Astrocyte (in vitro differentiated cells and primary cell): ENCODE data around the gene IQCE. TPM values are rescaled to one million over a fixed set of nuclear protein-coding genes. Genes with fewer than 3 reads are reported as not detected.

Experiments used
- DNase-seq: peaks from one replicate; pipeline ENCODE4 v3.0.0-alpha.2; 2010; ENCODE audit warnings: low read depth
- FAIRE-seq: peaks from 2 replicates; lab custom pipeline; 2011; peaks lifted over from hg19 to GRCh38; lab: Jason Lieb, UNC
- H2AFZ ChIP-seq: 2 replicates; pipeline ENCODE4 v1.6.0; 2012; ENCODE audit warnings: low read depth, low read length, inconsistent platforms
- H3K27ac ChIP-seq: 2 replicates; pipeline ENCODE4 v1.5.1; 2011; ENCODE audit warnings: low read depth, low read length, inconsistent platforms
- H3K27me3 ChIP-seq: 2 replicates; pipeline ENCODE4 v1.6.0; 2011; ENCODE audit warnings: low read length, inconsistent platforms; ENCODE audit not compliant: insufficient read depth
- H3K36me3 ChIP-seq: 2 replicates; pipeline ENCODE4 v1.5.1; 2011; ENCODE audit warnings: low read length, inconsistent platforms; ENCODE audit not compliant: insufficient read depth
- H3K4me1 ChIP-seq: 2 replicates; pipeline ENCODE4 v1.5.1; 2011; ENCODE audit warnings: low read length, inconsistent platforms; ENCODE audit not compliant: insufficient read depth
- H3K4me2 ChIP-seq: 2 replicates; pipeline ENCODE4 v1.6.0; 2012; ENCODE audit warnings: low read length, inconsistent platforms
- H3K4me3 ChIP-seq: 2 replicates; pipeline ENCODE4 v1.5.1; 2011; ENCODE audit warnings: low read depth, mild to moderate bottlenecking, low read length, inconsistent platforms; ENCODE audit not compliant: insufficient read depth
- H3K79me2 ChIP-seq: 2 replicates; pipeline ENCODE4 v1.6.0; 2012; ENCODE audit warnings: mild to moderate bottlenecking, low read length, inconsistent platforms; ENCODE audit not compliant: insufficient read depth
- H3K9ac ChIP-seq: 2 replicates; pipeline ENCODE4 v1.6.0; 2012; ENCODE audit warnings: mild to moderate bottlenecking, low read length, inconsistent platforms
- H3K9me3 ChIP-seq: 2 replicates; pipeline ENCODE4 v1.5.1; 2012; ENCODE audit warnings: low read depth, mild to moderate bottlenecking, low read length, inconsistent platforms; ENCODE audit not compliant: insufficient read depth
- H4K20me1 ChIP-seq: 2 replicates; pipeline ENCODE4 v1.6.0; 2012; ENCODE audit warnings: low read length, inconsistent platforms; ENCODE audit not compliant: insufficient read depth
- H3K27ac Mint-ChIP-seq: one replicate; pipeline ENCODE4 v1.8.0; 2021; ENCODE audit warnings: mild to moderate bottlenecking, mixed read lengths; ENCODE audit not compliant: unreplicated experiment
- H3K27me3 Mint-ChIP-seq: one replicate; pipeline ENCODE4 v1.8.0; 2021; ENCODE audit warnings: low read depth, mixed read lengths; ENCODE audit not compliant: unreplicated experiment
- H3K36me3 Mint-ChIP-seq: one replicate; pipeline ENCODE4 v1.8.0; 2021; ENCODE audit warnings: low read depth, mixed read lengths; ENCODE audit not compliant: unreplicated experiment
- H3K4me1 Mint-ChIP-seq: one replicate; pipeline ENCODE4 v1.8.0; 2021; ENCODE audit warnings: low read depth, mixed read lengths; ENCODE audit not compliant: unreplicated experiment
- H3K4me3 Mint-ChIP-seq: one replicate; pipeline ENCODE4 v1.8.0; 2021; ENCODE audit warnings: mild to moderate bottlenecking, moderate library complexity, mixed read lengths; ENCODE audit not compliant: unreplicated experiment
- H3K9me3 Mint-ChIP-seq: one replicate; pipeline ENCODE4 v1.8.0; 2021; ENCODE audit warnings: mild to moderate bottlenecking, mixed read lengths; ENCODE audit not compliant: unreplicated experiment
- EZH2 ChIP-seq: IDR thresholded peaks from 2 replicates; pipeline ENCODE4 v1.6.1; 2012; ENCODE audit warnings: mild to moderate bottlenecking, low read length, inconsistent platforms; ENCODE audit not compliant: insufficient read depth
- total RNA-seq: library from RNA; stranded (reverse); gene quantifications from 2 replicates; pipeline ENCODE4 v1.2.1, GENCODE V29; 2021
- TF ChIP-seq, protein P1 (sequence below): IDR thresholded peaks from 2 replicates; pipeline ENCODE4 v1.5.1; 2011; ENCODE audit warnings: low read depth, mild to moderate bottlenecking, inconsistent platforms, low read length, moderate library complexity; ENCODE audit not compliant: insufficient read depth

Gene IQCE
- total RNA-seq, 1 donor from 2014 or later, result 13.1 TPM

DNA sequence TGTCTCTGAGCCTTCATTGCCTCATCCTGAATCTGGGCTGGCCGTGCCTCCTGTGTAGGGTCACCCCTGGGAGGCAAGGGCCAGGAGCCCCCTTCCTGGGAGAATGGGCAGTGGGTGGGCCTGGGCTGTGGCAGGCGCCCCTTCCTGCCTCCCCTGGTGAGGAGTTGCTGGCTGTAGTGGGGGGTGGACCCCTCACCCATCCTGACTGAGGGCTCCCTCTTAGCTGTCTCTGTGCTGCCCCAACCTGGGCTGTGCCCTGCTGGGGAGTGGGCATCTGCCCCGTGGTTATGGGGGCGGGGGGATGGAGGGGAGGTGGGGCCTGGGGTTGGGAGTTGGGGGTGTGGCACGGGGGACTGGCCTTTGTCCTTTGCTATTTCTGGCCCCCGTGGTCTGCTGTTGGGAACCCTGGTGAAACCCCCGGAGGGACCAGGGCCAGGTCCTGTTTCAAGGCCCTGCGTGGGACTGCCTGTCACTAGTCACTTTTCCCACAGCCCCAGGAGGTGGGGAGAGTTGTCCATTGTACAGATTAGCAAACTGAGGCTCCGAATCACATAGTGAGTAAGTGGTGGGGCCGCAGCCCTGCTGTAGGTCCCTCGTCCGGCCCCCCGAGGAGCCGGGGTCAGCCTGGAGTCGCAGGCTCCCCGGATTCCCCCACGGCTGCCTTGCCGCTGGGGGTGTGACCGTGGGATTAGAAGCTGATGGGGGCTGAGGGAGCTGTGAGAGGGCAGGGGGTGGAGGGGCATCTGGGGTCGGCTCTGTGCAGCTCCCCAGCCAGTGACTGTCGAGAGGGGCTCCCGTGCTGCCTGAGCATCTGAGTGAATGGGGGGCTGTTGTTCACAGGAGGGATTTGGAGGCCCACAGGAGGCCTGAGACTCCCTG lies 75.7 kb downstream of the IQCE start:
- Mint-ChIP-seq H3K27ac (peak overlapping the region; percentile 80), H3K36me3 (peaks cover 4% of the 10 kb centered on the region), H3K9me3 (no peaks in the 10 kb centered on the region), H3K27me3 (no peaks in the 10 kb centered on the region), H3K4me3 (peak overlapping the region; percentile 94), H3K4me1 (peaks cover 11% of the 10 kb centered on the region)
- DNase-seq, result no peak
- H3K79me2 ChIP-seq, result peaks cover 71% of the 10 kb centered on the region
- peaks cover 68% of the 10 kb centered on the region for H4K20me1 ChIP-seq
- TF ChIP-seq EZH2, result no peak
- TF ChIP-seq, protein P1, sequence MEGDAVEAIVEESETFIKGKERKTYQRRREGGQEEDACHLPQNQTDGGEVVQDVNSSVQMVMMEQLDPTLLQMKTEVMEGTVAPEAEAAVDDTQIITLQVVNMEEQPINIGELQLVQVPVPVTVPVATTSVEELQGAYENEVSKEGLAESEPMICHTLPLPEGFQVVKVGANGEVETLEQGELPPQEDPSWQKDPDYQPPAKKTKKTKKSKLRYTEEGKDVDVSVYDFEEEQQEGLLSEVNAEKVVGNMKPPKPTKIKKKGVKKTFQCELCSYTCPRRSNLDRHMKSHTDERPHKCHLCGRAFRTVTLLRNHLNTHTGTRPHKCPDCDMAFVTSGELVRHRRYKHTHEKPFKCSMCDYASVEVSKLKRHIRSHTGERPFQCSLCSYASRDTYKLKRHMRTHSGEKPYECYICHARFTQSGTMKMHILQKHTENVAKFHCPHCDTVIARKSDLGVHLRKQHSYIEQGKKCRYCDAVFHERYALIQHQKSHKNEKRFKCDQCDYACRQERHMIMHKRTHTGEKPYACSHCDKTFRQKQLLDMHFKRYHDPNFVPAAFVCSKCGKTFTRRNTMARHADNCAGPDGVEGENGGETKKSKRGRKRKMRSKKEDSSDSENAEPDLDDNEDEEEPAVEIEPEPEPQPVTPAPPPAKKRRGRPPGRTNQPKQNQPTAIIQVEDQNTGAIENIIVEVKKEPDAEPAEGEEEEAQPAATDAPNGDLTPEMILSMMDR, result no peak
- peak overlapping the region; percentile 88 for H3K4me2 ChIP-seq
- no peaks in the 10 kb centered on the region for H3K36me3 ChIP-seq
- H2AFZ ChIP-seq, result no peak overlapping the region
- peaks cover 3% of the 10 kb centered on the region for H3K9me3 ChIP-seq
- peak overlapping the region; percentile 90 for H3K9ac ChIP-seq
- H3K4me3 ChIP-seq, result peak overlapping the region; percentile 74
- peak overlapping the region; percentile 93 for H3K27ac ChIP-seq
- no peak for FAIRE-seq
- peaks cover 57% of the 10 kb centered on the region for H3K4me1 ChIP-seq
- H3K27me3 ChIP-seq, result no peaks in the 10 kb centered on the region

DNA sequence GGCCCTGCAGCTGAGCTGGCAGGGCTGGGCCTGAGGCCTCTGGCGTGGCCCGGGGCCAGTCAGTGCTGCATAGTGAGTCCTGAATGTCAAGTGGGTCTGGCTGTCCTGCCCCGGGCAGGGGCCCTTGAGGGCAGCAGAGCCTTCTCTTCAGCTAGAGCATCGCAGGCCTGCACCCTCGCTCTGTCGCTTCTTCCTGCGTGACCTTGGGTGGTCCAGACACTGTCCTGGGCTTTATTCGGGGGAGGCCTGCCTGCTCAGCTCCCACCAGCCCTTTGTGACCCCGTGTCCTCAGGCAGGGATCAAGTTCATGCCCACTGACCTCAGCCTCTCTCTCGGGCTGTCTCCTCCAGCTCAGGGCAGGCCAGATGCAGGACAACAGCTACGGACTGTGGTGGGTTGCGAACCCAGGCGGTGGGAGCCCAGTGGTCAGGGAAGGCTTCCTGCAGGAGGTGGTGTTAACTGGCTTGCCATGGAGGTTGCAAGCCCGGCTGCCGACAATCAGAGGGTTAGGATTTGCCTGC lies 76.4 kb downstream of the IQCE start:
- H3K9me3 Mint-ChIP-seq, result no peaks in the 10 kb centered on the region
- Histone ChIP-seq H3K79me2 (peaks cover 78% of the 10 kb centered on the region), H3K4me3 (no peak overlapping the region), H3K27me3 (no peaks in the 10 kb centered on the region), H3K4me1 (peaks cover 63% of the 10 kb centered on the region), H3K36me3 (no peaks in the 10 kb centered on the region), H3K9ac (peak overlapping the region; percentile 90), H3K4me2 (peak overlapping the region; percentile 88), H4K20me1 (peaks cover 75% of the 10 kb centered on the region), H3K27ac (no peak overlapping the region), H3K9me3 (peaks cover 3% of the 10 kb centered on the region), H2AFZ (no peak overlapping the region)
- no peak for DNase-seq
- H3K4me3 Mint-ChIP-seq, result peak overlapping the region; percentile 60
- peaks cover 4% of the 10 kb centered on the region for H3K36me3 Mint-ChIP-seq
- peaks cover 8% of the 10 kb centered on the region for H3K4me1 Mint-ChIP-seq
- FAIRE-seq, result no peak
- TF ChIP-seq EZH2, result no peak
- TF ChIP-seq, protein P1, result no peak
- no peaks in the 10 kb centered on the region for H3K27me3 Mint-ChIP-seq
- H3K27ac Mint-ChIP-seq, result peak overlapping the region; percentile 80
